H1 (cell line): ENCODE data around the gene TPO. TPM values are rescaled to one million over a fixed set of nuclear protein-coding genes. Genes with fewer than 3 reads are reported as not detected.

ENCODE experiments used
- CTCF ChIA-PET: fragments of 300-600 bp; sonication (Branson Sonifier 250); formaldehyde crosslinking; loops from one replicate; lab custom pipeline; 2021; ENCODE audit not compliant: partially characterized antibody; lab: Charles Lee
- POLR2A ChIA-PET: fragments of 300-600 bp; sonication (Branson Sonifier 250); formaldehyde crosslinking; loops from one replicate; lab custom pipeline; 2021; ENCODE audit warnings: inconsistent platforms; ENCODE audit not compliant: partially characterized antibody; lab: Charles Lee
- DNase-seq, 2 experiments: peaks; one replicate each; pipeline versions ENCODE4 v3.0.0 to v3.0.0-alpha.2; 2010 to 2022; ENCODE audit warnings: low spot score in 2 of 2, low read depth in 1 of 2, mixed read lengths in 1 of 2
- FAIRE-seq: peaks from 2 replicates; lab custom pipeline; 2011; peaks lifted over from hg19 to GRCh38; lab: Jason Lieb, UNC
- H2AFZ ChIP-seq: 2 replicates; pipeline ENCODE4 v1.8.1; 2012; ENCODE audit warnings: low read length, inconsistent platforms
- H2AK5ac ChIP-seq: 2 replicates; pipeline ENCODE4 v1.6.1; 2013; ENCODE audit warnings: low read depth, low read length
- H2BK120ac ChIP-seq: replicated peaks from 2 replicates; pipeline ENCODE3; 2013; ENCODE audit warnings: low read depth, low read length, inconsistent platforms
- H2BK12ac ChIP-seq: 2 replicates; pipeline ENCODE4 v1.6.1; 2013; ENCODE audit warnings: low read depth, low read length
- H2BK15ac ChIP-seq: 2 replicates; pipeline ENCODE4 v1.6.1; 2013; ENCODE audit warnings: low read length
- H2BK20ac ChIP-seq: 2 replicates; pipeline ENCODE4 v1.6.1; 2013; ENCODE audit warnings: low read length
- H2BK5ac ChIP-seq: 2 replicates; pipeline ENCODE4 v1.6.1; 2013; ENCODE audit warnings: low read depth, low read length
- H3K14ac ChIP-seq: 2 replicates; pipeline ENCODE4 v1.6.1; 2013; ENCODE audit warnings: inconsistent platforms; ENCODE audit not compliant: insufficient read length
- H3K18ac ChIP-seq: 2 replicates; pipeline ENCODE4 v1.6.1; 2013; ENCODE audit warnings: low read length; ENCODE audit errors: extremely low read depth
- H3K23ac ChIP-seq: 2 replicates; pipeline ENCODE4 v1.6.1; 2013; ENCODE audit warnings: inconsistent platforms; ENCODE audit not compliant: insufficient read length
- H3K23me2 ChIP-seq: 2 replicates; pipeline ENCODE4 v1.6.1; 2013; ENCODE audit warnings: low read depth, low read length
- H3K27ac ChIP-seq: 2 replicates; pipeline ENCODE4 v1.6.1; 2011; ENCODE audit warnings: low read depth, low read length, inconsistent platforms
- H3K27me3 ChIP-seq, 4 experiments: replicated peaks in 1 of 4; 1 replicate in 1 of 4; 2 replicates in 3 of 4; pipeline versions ENCODE4 v1.6.1 to v1.8.1; 2011 to 2013; ENCODE audit warnings: low read length in 3 of 4, mild to moderate bottlenecking in 3 of 4, inconsistent platforms in 2 of 4, mixed read lengths in 2 of 4, moderate library complexity in 1 of 4; ENCODE audit not compliant: control insufficient read depth in 3 of 4, insufficient read depth in 3 of 4; ENCODE audit errors: extremely low read depth in 1 of 4
- H3K36me3 ChIP-seq, 4 experiments: 2 replicates each; pipeline versions ENCODE4 v1.6.1 to v1.8.1; 2011 to 2013; ENCODE audit warnings: mild to moderate bottlenecking in 4 of 4, low read length in 3 of 4, moderate library complexity in 2 of 4, control low read depth in 1 of 4, inconsistent platforms in 1 of 4; ENCODE audit not compliant: insufficient read depth in 4 of 4, control insufficient read depth in 2 of 4
- H3K4ac ChIP-seq: replicated peaks from 2 replicates; pipeline ENCODE3; 2013; ENCODE audit warnings: low read length, low read depth, mixed read lengths, inconsistent platforms; ENCODE audit not compliant: insufficient read length
- H3K4me1 ChIP-seq, 4 experiments: replicated peaks in 1 of 4; 1 replicate in 1 of 4; 2 replicates in 3 of 4; pipeline versions ENCODE4 v1.6.1 to v1.8.1; 2011 to 2013; ENCODE audit warnings: low read length in 3 of 4, inconsistent platforms in 2 of 4, mixed read lengths in 1 of 4; ENCODE audit not compliant: insufficient read depth in 4 of 4, control insufficient read depth in 3 of 4
- H3K4me2 ChIP-seq, 2 experiments: 2 replicates each; pipeline versions ENCODE4 v1.6.1 to v1.8.1; 2011 to 2013; ENCODE audit warnings: low read depth in 2 of 2, low read length in 2 of 2, control low read depth in 1 of 2, inconsistent platforms in 1 of 2, mild to moderate bottlenecking in 1 of 2; ENCODE audit not compliant: insufficient read depth in 1 of 2
- H3K4me3 ChIP-seq, 4 experiments: fragments of 200-600, 300-600 bp in 1 of 4; sonication (generic), shearing (Covaris generic), sonication (Bioruptor Twin) in 1 of 4; 2 replicates each; pipeline versions ENCODE4 v1.5.1 to v1.8.1; 2011 to 2016; ENCODE audit warnings: low read length in 4 of 4, low read depth in 3 of 4, control low read depth in 2 of 4, inconsistent platforms in 2 of 4, mild to moderate bottlenecking in 2 of 4, mixed read lengths in 1 of 4, moderate library complexity in 1 of 4; ENCODE audit not compliant: insufficient read depth in 2 of 4; ENCODE audit errors: extremely low read depth in 1 of 4
- H3K56ac ChIP-seq: replicated peaks from 2 replicates; pipeline ENCODE3; 2013; ENCODE audit warnings: low read depth, mild to moderate bottlenecking, mixed read lengths, low read length, inconsistent platforms; ENCODE audit not compliant: insufficient read length
- H3K79me1 ChIP-seq: 2 replicates; pipeline ENCODE4 v1.6.1; 2013; ENCODE audit warnings: low read depth, low read length, control low read depth
- H3K79me2 ChIP-seq, 2 experiments: 2 replicates each; pipeline versions ENCODE4 v1.6.1 to v1.8.1; 2012 to 2013; ENCODE audit warnings: low read length in 2 of 2, mild to moderate bottlenecking in 2 of 2, inconsistent platforms in 1 of 2; ENCODE audit not compliant: insufficient read depth in 2 of 2, control insufficient read depth in 1 of 2
- H3K9ac ChIP-seq, 4 experiments: replicated peaks in 1 of 4; 1 replicate in 1 of 4; 2 replicates in 3 of 4; pipeline versions ENCODE4 v1.6.1 to v1.8.1; 2011 to 2013; ENCODE audit warnings: low read depth in 3 of 4, low read length in 3 of 4, control low read depth in 2 of 4, mild to moderate bottlenecking in 2 of 4, moderate library complexity in 2 of 4, inconsistent platforms in 1 of 4; ENCODE audit errors: extremely low read depth in 1 of 4
- H3K9me3 ChIP-seq, 2 experiments: 2 replicates each; pipeline versions ENCODE4 v1.6.1 to v1.8.1; 2012 to 2013; ENCODE audit warnings: mild to moderate bottlenecking in 2 of 2, moderate library complexity in 2 of 2, control low read depth in 1 of 2, inconsistent platforms in 1 of 2, low read depth in 1 of 2, low read length in 1 of 2, mixed read lengths in 1 of 2; ENCODE audit not compliant: insufficient read depth in 2 of 2
- H4K20me1 ChIP-seq, 2 experiments: replicated peaks in 1 of 2; 2 replicates each; pipeline versions ENCODE3 to v1.8.1; 2011 to 2013; ENCODE audit warnings: inconsistent platforms in 2 of 2, low read length in 2 of 2, mild to moderate bottlenecking in 1 of 2; ENCODE audit not compliant: insufficient read depth in 2 of 2, control insufficient read depth in 1 of 2
- H4K5ac ChIP-seq: 2 replicates; pipeline ENCODE4 v1.6.1; 2013; ENCODE audit warnings: low read length, low read depth, mixed read lengths, inconsistent platforms; ENCODE audit not compliant: insufficient read length
- H4K8ac ChIP-seq: 2 replicates; pipeline ENCODE4 v1.8.0; 2013; ENCODE audit warnings: mild to moderate bottlenecking, moderate library complexity, low read length, inconsistent platforms; ENCODE audit not compliant: insufficient read depth; ENCODE audit errors: extremely low read depth
- H4K91ac ChIP-seq: replicated peaks from 2 replicates; pipeline ENCODE3; 2013; ENCODE audit warnings: low read length, mixed read lengths, inconsistent platforms; ENCODE audit not compliant: insufficient read length
- ASH2L ChIP-seq: fragments of 200-600, 300-600 bp; sonication (generic); IDR thresholded peaks from one replicate; pipeline ENCODE4 v1.7.1; 2017; ENCODE audit warnings: low read length
- BRCA1 ChIP-seq: IDR thresholded peaks from 2 replicates; pipeline ENCODE4 v1.6.1; 2012; ENCODE audit warnings: low read depth, low read length, improper control_type of control experiment
- CTCF ChIP-seq, 3 experiments: IDR thresholded peaks; 1 replicate in 2 of 3; 2 replicates in 1 of 3; pipeline versions ENCODE4 v1.5.1 to v1.6.1; 2011; ENCODE audit warnings: low read length in 3 of 3, mild to moderate bottlenecking in 3 of 3, inconsistent platforms in 2 of 3, low read depth in 1 of 3, moderate library complexity in 1 of 3; ENCODE audit not compliant: insufficient read depth in 1 of 3; ENCODE audit errors: control extremely low read depth in 1 of 3
- E2F6 ChIP-seq: IDR thresholded peaks from 2 replicates; pipeline ENCODE4 v1.6.1; 2012; ENCODE audit warnings: inconsistent platforms
- NRF1 ChIP-seq: IDR thresholded peaks from 2 replicates; pipeline ENCODE4 v1.6.1; 2011; ENCODE audit warnings: mild to moderate bottlenecking, low read depth, low read length, improper control_type of control experiment
- RXRA ChIP-seq: IDR thresholded peaks from 2 replicates; pipeline ENCODE4 v1.6.1; 2011; ENCODE audit warnings: low read depth, mild to moderate bottlenecking, low read length, moderate library complexity; ENCODE audit not compliant: insufficient read depth
- SIX5 ChIP-seq: IDR thresholded peaks from 2 replicates; pipeline ENCODE4 v1.6.1; 2011; ENCODE audit warnings: mild to moderate bottlenecking, low read depth, low read length
- SRF ChIP-seq: IDR thresholded peaks from 2 replicates; pipeline ENCODE4 v1.6.1; 2011; ENCODE audit warnings: mild to moderate bottlenecking, low read depth, low read length, moderate library complexity
- SUZ12 ChIP-seq: fragments of 200-600 bp; sonication (generic); IDR thresholded peaks from 2 replicates; pipeline ENCODE4 v1.6.1; 2012; ENCODE audit warnings: mild to moderate bottlenecking, inconsistent platforms, low read length, moderate library complexity, mixed read lengths
- TAF7 ChIP-seq: optimal IDR thresholded peaks from 2 replicates; pipeline ENCODE3; 2011; ENCODE audit warnings: low read depth, mild to moderate bottlenecking, inconsistent platforms, low read length, moderate library complexity, borderline replicate concordance
- TCF12 ChIP-seq: IDR thresholded peaks from 2 replicates; pipeline ENCODE4 v1.6.1; 2011; ENCODE audit warnings: low read depth, mild to moderate bottlenecking, low read length
- TEAD4 ChIP-seq: IDR thresholded peaks from 2 replicates; pipeline ENCODE4 v1.6.1; 2012; ENCODE audit warnings: low read depth, low read length, inconsistent platforms, mixed read lengths
- WGBS, 2 experiments: shearing (Covaris generic) in 1 of 2; methylation state at CpG; one replicate each; pipeline versions ENCODE4 v1.1.6 to v1.1.7; 2013 to 2015; ENCODE audit warnings: low lambda C conversion rate in 2 of 2, mixed read lengths in 2 of 2, inconsistent platforms in 1 of 2, low coverage in 1 of 2, missing lambda C conversion rate in 1 of 2; ENCODE audit not compliant: insufficient replicate concordance in 2 of 2, insufficient coverage in 1 of 2, insufficient read length in 1 of 2; ENCODE audit errors: extremely low coverage in 1 of 2, missing lambda C conversion rate in 1 of 2; 5-methylcytosine and 5-hydroxymethylcytosine counted together
- polyA plus RNA-seq, 7 experiments: library from polyadenylated mRNA; depleted of rRNA in 3 of 7; stranded (reverse) in 5 of 7; unstranded in 2 of 7; fragments of >200 nt in 5 of 7; fragments of 200-250 nt in 2 of 7; gene quantifications; 1 replicate in 5 of 7; 2 replicates in 1 of 7; 4 replicates in 1 of 7; pipeline versions ENCODE4 v1.2.1 to v1.2.3, GENCODE V29; 2011 to 2013; ENCODE audit warnings: missing spikeins in 2 of 7, mixed read lengths in 2 of 7
- total RNA-seq: library from RNA; stranded (reverse); fragmentation: NEBNext Ultra II Directional; extraction: Animal tissue kit (Norgen Biotek cat#: 25700); gene quantifications from 2 replicates; pipeline ENCODE4 v1.2.1, GENCODE V29; 2021

TPO gene
- total and polyA plus RNA-seq, 2 of the 8 experiments (the other 6 are each of a cell fraction or from before 2014, with no cell fraction given): not detected

GRCh38 chr2:1542971-1543370 lies 129.7 kb downstream of the TPO start:
- no peak overlapping the region for H3K27ac ChIP-seq
- no peak overlapping the region for H2BK12ac ChIP-seq
- no peak overlapping the region for H3K14ac ChIP-seq
- no peak overlapping the region for H3K23ac ChIP-seq
- H3K79me1 ChIP-seq: no peaks in the 10 kb centered on the region
- H4K91ac ChIP-seq: no peak overlapping the region
- DNase-seq (no peak), FAIRE-seq (no peak)
- WGBS, 2 experiments: 87% methylated on average over 11 of the region's 11 CpGs; no CpG with 5 or more reads in 1 of the 2 experiments
- H2AFZ ChIP-seq: no peak overlapping the region
- no peaks in the 10 kb centered on the region for H3K27me3 ChIP-seq
- no peak overlapping the region for H3K56ac ChIP-seq
- POLR2A ChIA-PET: no interaction called here
- CTCF ChIA-PET: interaction anchor here (1.1 to 3.6 kb wide), 3 partner anchors 7 to 230 kb away, joined by 3 to 29 read pairs (median 4); no protein-coding TSS in a partner anchor
- no peak overlapping the region for H3K4me3 ChIP-seq
- no peak overlapping the region for H3K9ac ChIP-seq
- H4K20me1 ChIP-seq: peaks cover 2 to 7% of the 10 kb centered on the region in 2 experiments
- H3K18ac ChIP-seq: no peak overlapping the region
- no peak overlapping the region for H2AK5ac ChIP-seq
- H3K79me2 ChIP-seq: no peaks in the 10 kb centered on the region
- H3K23me2 ChIP-seq: peaks cover 4% of the 10 kb centered on the region; the same call in 1 of the 2 replicates
- H3K36me3 ChIP-seq: no peaks in the 10 kb centered on the region
- H3K4ac ChIP-seq: no peak overlapping the region
- no peak overlapping the region for H4K5ac ChIP-seq
- no peak overlapping the region for H3K4me2 ChIP-seq
- H3K4me1 ChIP-seq: no peaks in the 10 kb centered on the region
- H2BK20ac ChIP-seq: no peak overlapping the region
- H3K9me3 ChIP-seq: no peaks in the 10 kb centered on the region
- H2BK120ac ChIP-seq: no peak overlapping the region
- H2BK5ac ChIP-seq: no peak overlapping the region
- no peak overlapping the region; the same call in 1 of the 2 replicates for H4K8ac ChIP-seq
- H2BK15ac ChIP-seq: no peak overlapping the region
- no peak for TF ChIP-seq TEAD4
- TF ChIP-seq TCF12: no peak
- no peak for TF ChIP-seq ASH2L
- TF ChIP-seq SUZ12: no peak
- TF ChIP-seq NRF1: no peak
- TF ChIP-seq BRCA1: no peak
- TF ChIP-seq CTCF (IDR thresholded peaks at IDR 0.05; ENCODE audit: control extremely low read depth in 1 of 3, insufficient read depth in 1 of 3, low read depth in 1 of 3, low read length in 3 of 3): no peak
- no peak for TF ChIP-seq TAF7
- TF ChIP-seq E2F6: no peak
- no peak for TF ChIP-seq SRF
- TF ChIP-seq RXRA: no peak
- TF ChIP-seq SIX5: no peak
